ENCODE data around the gene OR10C1.
A peak's percentile ranks its signal among the peaks of the same experiment; 100 is the strongest.

Gene OR10C1

GRCh38 chr6:29461021-29461814 is 22.1 kb downstream of the OR10C1 start:
- Mint-ChIP-seq H3K9me3 (no peaks in the 10 kb centered on the region), H3K4me1 (no peaks in the 10 kb centered on the region), H3K27me3 (peaks cover 11% of the 10 kb centered on the region), H3K36me3 (no peaks in the 10 kb centered on the region), H3K27ac (no peak overlapping the region), H3K4me3 (no peak overlapping the region)
- ATAC-seq: no peak

- H3K27ac Mint-ChIP-seq: no peak overlapping the region
- peak; percentile 38 for ATAC-seq
- no peak overlapping the region for H3K4me3 Mint-ChIP-seq
- no peaks in the 10 kb centered on the region for H3K9me3 Mint-ChIP-seq
- H3K4me1 Mint-ChIP-seq: no peaks in the 10 kb centered on the region
- peaks cover 11% of the 10 kb centered on the region for H3K27me3 Mint-ChIP-seq
- no peaks in the 10 kb centered on the region for H3K36me3 Mint-ChIP-seq
These were observed 22.9 kb downstream of the OR10C1 start for GRCh38 chr6:29462022-29462421.

DNA sequence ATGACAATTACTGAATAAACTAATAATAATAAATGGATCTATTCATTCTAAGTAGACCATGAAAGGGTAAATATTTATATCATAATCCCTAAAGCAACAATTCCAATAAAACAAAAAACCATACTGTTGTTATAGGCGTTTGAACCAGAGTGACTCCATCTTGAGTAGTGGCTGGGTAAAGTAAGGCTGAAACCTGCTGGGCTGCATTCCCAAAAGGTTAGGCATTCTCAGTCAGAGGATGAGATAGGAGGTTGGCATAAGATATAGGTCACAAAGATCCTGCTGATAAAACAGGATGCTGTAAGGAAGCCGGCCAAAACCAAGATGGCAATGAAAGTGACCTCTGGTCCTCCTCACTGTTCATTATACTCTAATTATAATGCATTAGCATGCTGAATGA is 26.2 kb downstream of the OR10C1 start:
- H3K27me3 Mint-ChIP-seq: peaks cover 27% of the 10 kb centered on the region
- H3K9me3 Mint-ChIP-seq: no peaks in the 10 kb centered on the region
- no peaks in the 10 kb centered on the region for H3K4me1 Mint-ChIP-seq
- no peak overlapping the region for H3K4me3 Mint-ChIP-seq
- ATAC-seq: no peak
- H3K27ac Mint-ChIP-seq: no peak overlapping the region
- H3K36me3 Mint-ChIP-seq: no peaks in the 10 kb centered on the region

GRCh38 chr6:29465801-29466200 is 26.7 kb downstream of the OR10C1 start:
- peaks cover 27% of the 10 kb centered on the region for H3K27me3 Mint-ChIP-seq
- H3K27ac Mint-ChIP-seq: no peak overlapping the region
- no peak for ATAC-seq
- no peaks in the 10 kb centered on the region for H3K9me3 Mint-ChIP-seq
- H3K4me3 Mint-ChIP-seq: no peak overlapping the region
- H3K36me3 Mint-ChIP-seq: no peaks in the 10 kb centered on the region
- H3K4me1 Mint-ChIP-seq: no peaks in the 10 kb centered on the region

DNA sequence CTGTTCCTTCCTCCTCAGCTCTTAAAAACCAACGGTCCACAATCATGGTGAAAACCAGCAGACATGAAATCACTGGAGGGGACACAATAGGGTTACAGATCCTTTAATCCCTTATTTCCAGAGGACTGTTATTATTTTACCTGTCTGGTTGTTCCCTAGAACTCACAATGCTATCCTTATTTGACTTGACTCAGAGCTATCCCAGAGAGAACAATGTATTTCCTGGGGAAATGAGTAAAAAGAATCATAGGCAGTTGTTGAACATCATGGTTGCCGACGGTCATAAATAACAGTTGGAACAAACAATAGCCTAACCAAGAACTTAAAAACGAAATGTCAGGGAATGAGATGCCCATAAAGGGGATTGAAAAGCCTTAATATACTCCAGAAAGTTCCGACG is 27.1 kb downstream of the OR10C1 start:
- Mint-ChIP-seq H3K27ac (no peak overlapping the region), H3K9me3 (no peaks in the 10 kb centered on the region), H3K27me3 (peaks cover 27% of the 10 kb centered on the region), H3K4me1 (no peaks in the 10 kb centered on the region), H3K4me3 (no peak overlapping the region), H3K36me3 (no peaks in the 10 kb centered on the region)
- no peak for ATAC-seq

DNA sequence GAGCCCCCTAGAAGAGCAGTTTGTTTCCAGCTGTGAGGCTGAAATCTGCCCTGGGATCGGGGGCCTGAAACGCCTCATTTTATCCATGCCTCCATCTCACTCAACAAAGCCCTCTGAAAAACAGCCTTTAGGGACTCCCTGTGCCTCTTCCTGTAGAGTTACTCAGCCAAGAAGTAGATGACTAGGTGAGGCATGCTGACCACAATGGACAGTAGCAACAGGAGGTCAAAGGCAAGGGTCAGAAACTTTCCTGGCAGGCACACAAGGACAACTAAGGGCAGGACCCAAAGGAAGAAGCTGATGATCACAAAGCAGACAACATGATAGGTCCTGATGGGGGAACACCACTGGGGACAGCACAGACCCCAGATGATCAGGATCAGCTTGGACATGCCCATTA is 35.9 kb downstream of the OR10C1 start:
- H3K36me3 Mint-ChIP-seq: no peaks in the 10 kb centered on the region
- no peak overlapping the region for H3K27ac Mint-ChIP-seq
- no peaks in the 10 kb centered on the region for H3K4me1 Mint-ChIP-seq
- peaks cover 13% of the 10 kb centered on the region for H3K27me3 Mint-ChIP-seq
- H3K9me3 Mint-ChIP-seq: peaks cover 5% of the 10 kb centered on the region
- no peak for ATAC-seq
- no peak overlapping the region for H3K4me3 Mint-ChIP-seq

DNA sequence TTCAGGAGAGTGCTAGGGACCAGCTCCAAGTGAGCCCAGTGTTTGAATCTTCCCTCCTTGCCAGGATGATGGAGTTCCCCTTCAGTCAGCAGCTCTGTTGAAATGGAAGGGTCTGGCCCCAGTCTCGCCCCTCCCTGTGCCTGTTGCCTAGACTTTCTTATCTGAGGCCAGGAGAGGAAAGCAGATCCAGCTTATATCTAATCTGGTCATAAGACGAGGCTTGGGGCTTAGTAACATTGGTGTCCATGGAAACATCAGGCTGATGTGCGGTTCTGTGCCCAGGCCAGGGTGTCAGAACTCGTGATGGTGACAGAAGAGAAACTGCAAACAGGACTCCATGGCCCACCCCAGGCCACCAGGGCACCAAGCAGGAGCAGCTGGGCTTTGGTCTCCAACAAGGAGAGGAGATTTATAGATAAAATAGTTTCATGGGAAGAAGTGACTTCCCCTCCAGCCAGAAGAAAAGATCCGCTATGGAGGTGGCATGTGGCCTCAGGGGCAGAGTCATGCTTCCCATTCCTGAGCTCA is 38.9 kb downstream of the OR10C1 start:
- Mint-ChIP-seq H3K9me3 (peaks cover 10% of the 10 kb centered on the region), H3K4me3 (no peak overlapping the region), H3K36me3 (no peaks in the 10 kb centered on the region), H3K4me1 (no peaks in the 10 kb centered on the region), H3K27me3 (peaks cover 17% of the 10 kb centered on the region), H3K27ac (no peak overlapping the region)
- ATAC-seq: no peak

DNA sequence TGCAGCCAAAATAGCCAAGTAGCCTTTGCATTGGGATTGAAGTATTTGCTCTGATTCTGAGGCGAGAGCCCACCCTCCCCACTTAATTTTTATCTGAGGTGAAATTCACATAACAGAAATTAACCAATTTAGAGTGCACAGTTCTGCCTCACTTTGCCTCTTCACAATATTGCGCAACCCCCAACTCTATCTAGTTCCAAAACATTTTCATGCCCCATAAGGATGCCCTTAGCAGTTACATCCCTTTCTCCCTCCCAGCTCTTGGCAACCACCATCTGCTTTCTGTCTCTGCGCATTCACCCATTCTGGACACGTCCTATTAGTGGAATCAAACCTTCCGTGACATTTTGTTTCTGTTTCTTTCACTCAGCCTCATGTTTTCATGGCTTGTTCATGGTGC is 39.6 kb downstream of the OR10C1 start:
- Mint-ChIP-seq H3K27ac (no peak overlapping the region), H3K9me3 (peaks cover 6% of the 10 kb centered on the region), H3K4me1 (no peaks in the 10 kb centered on the region), H3K36me3 (no peaks in the 10 kb centered on the region), H3K27me3 (peaks cover 13% of the 10 kb centered on the region), H3K4me3 (no peak overlapping the region)
- no peak for ATAC-seq

DNA sequence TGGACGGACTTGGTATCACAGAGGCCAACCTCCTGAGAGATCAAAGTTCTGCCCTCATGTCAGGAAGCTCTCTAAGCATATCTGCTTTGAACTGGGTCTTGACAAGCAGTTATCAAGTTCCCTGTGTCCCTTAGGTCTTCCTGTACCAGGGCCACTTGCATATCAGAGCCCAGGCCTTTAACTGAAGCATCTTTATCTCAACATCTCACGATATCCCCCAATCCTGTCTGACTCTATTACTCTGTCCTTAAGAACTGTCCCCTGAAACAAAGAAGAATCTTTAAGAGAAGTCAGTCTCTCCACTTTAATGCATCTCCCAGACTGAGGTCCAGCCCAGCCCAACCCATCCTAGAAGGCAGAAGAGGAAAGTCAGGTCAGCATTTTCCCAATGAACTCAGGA is 40.5 kb downstream of the OR10C1 start:
- Mint-ChIP-seq H3K36me3 (no peaks in the 10 kb centered on the region), H3K4me3 (no peak overlapping the region), H3K4me1 (no peaks in the 10 kb centered on the region), H3K27me3 (peaks cover 13% of the 10 kb centered on the region), H3K9me3 (peaks cover 6% of the 10 kb centered on the region), H3K27ac (no peak overlapping the region)
- no peak for ATAC-seq

- H3K4me1 Mint-ChIP-seq: no peaks in the 10 kb centered on the region
- H3K36me3 Mint-ChIP-seq: no peaks in the 10 kb centered on the region
- no peak overlapping the region for H3K4me3 Mint-ChIP-seq
- H3K27me3 Mint-ChIP-seq: peaks cover 36% of the 10 kb centered on the region
- no peak overlapping the region for H3K27ac Mint-ChIP-seq
- no peak for ATAC-seq
- H3K9me3 Mint-ChIP-seq: peaks cover 6% of the 10 kb centered on the region
These were observed 44.1 kb downstream of the OR10C1 start for GRCh38 chr6:29483186-29483585.

DNA sequence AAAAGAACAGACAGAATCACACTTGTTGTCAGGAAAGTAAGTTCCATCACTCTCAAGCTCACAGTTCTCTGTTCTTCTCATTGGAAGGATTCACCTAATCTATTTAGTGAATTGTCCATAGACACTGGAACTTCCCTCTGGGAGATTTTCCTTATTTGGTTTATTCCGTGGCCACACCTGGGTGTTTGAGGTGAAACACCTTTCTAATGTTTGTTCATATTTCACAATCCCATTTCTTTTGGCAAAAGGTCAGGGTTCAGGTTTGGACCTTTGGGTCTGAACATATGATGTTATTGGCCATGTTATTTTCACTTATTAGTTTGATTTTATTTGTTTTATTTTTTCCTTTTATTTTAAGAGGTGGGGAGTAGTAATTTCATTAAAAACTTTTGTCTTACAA is 44.6 kb downstream of the OR10C1 start:
- Mint-ChIP-seq H3K4me1 (no peaks in the 10 kb centered on the region), H3K4me3 (no peak overlapping the region), H3K9me3 (peaks cover 6% of the 10 kb centered on the region), H3K27me3 (peaks cover 36% of the 10 kb centered on the region), H3K27ac (no peak overlapping the region), H3K36me3 (no peaks in the 10 kb centered on the region)
- no peak for ATAC-seq

- Mint-ChIP-seq H3K4me3 (no peak overlapping the region), H3K9me3 (peaks cover 3% of the 10 kb centered on the region), H3K4me1 (no peaks in the 10 kb centered on the region), H3K36me3 (no peaks in the 10 kb centered on the region), H3K27me3 (peaks cover 36% of the 10 kb centered on the region), H3K27ac (no peak overlapping the region)
- ATAC-seq: no peak
These were observed 47.5 kb downstream of the OR10C1 start for GRCh38 chr6:29486577-29486976.

DNA sequence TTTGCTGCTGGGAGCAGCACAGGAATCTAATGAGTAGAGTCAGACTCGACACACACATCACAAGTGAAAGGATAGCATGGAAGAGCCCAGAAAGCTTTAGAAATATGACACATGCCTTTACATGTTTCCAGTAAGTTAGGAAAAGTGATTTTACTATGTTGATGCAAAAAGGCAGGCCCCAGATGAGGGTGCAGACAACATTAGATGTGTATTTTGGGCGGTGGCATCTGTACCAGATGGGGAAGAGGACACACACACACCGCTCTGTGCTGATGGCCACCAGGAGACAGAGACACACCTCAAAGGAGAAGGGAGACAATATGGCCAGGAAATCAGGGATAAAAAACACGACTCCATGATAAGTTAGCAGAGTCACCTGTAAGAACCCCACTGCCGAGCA is 48.0 kb downstream of the OR10C1 start:
- no peak for ATAC-seq
- no peaks in the 10 kb centered on the region for H3K36me3 Mint-ChIP-seq
- H3K27me3 Mint-ChIP-seq: peaks cover 31% of the 10 kb centered on the region

DNA sequence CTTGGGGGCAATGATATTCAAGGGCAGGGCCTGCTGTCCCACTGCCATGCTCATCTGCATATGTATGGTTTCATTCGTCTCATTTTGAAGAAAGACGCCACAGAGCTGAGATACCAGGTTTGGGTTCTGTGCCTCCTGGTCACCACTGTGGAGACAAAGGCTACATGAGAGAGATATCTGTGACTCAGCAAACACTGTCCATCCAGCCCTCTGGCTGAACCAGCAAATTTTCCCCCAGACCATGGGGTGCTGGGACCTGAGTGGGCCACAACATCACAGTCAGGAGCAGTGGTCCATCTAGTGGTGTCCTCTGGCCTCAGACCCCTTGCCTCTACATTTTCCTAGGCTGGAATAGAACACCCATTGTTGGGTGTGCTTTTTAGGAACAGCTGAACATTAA is 48.6 kb downstream of the OR10C1 start, which contains the start of gene MAS1L:
Gene MAS1L (minus strand): TSS at position 297 of the 400 bp plus-strand sequence. CDS start 54 bp downstream, at position 243.
- H3K9me3 Mint-ChIP-seq: peaks cover under 1% of the 10 kb centered on the region
- H3K27me3 Mint-ChIP-seq: peaks cover 25% of the 10 kb centered on the region
- no peaks in the 10 kb centered on the region for H3K36me3 Mint-ChIP-seq
- no peak within 1 kb of the TSS for H3K27ac Mint-ChIP-seq
- no peak within 1 kb of the TSS for H3K4me3 Mint-ChIP-seq
- H3K4me1 Mint-ChIP-seq: no peaks in the 10 kb centered on the region
- ATAC-seq: no peak

More for the DNA sequence above, 48.0 kb downstream of the OR10C1 start:
- H3K27ac Mint-ChIP-seq: no peak overlapping the region
- no peak overlapping the region for H3K4me3 Mint-ChIP-seq
- H3K4me1 Mint-ChIP-seq: no peaks in the 10 kb centered on the region
- peaks cover 3% of the 10 kb centered on the region for H3K9me3 Mint-ChIP-seq

DNA sequence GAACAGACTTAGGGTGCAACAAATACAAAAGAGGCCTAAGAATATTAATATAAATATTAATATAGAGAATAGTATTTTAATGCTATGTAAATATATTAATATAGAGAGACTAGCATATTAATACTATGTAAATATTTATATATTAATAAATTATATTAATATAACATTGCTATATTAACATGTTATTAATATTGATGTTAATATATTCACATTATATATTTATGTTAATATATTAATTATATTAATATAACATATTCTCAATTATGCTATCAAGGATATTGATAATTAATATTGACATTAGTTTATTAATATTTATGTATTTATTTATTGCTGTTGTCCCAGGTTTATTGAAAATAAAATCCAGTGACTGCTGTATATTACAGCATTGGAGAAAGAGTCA is 49.8 kb downstream of the OR10C1 start:
- Mint-ChIP-seq H3K4me3 (no peak overlapping the region), H3K36me3 (no peaks in the 10 kb centered on the region), H3K27me3 (peaks cover 24% of the 10 kb centered on the region), H3K4me1 (no peaks in the 10 kb centered on the region), H3K27ac (no peak overlapping the region), H3K9me3 (no peaks in the 10 kb centered on the region)
- ATAC-seq: no peak

GRCh38 chr6:29489286-29489685 is 50.2 kb downstream of the OR10C1 start:
- no peak overlapping the region for H3K27ac Mint-ChIP-seq
- H3K27me3 Mint-ChIP-seq: peaks cover 24% of the 10 kb centered on the region
- H3K4me1 Mint-ChIP-seq: no peaks in the 10 kb centered on the region
- no peaks in the 10 kb centered on the region for H3K9me3 Mint-ChIP-seq
- no peaks in the 10 kb centered on the region for H3K36me3 Mint-ChIP-seq
- no peak overlapping the region for H3K4me3 Mint-ChIP-seq
- no peak for ATAC-seq
